ENCODE measurements around the gene HNRNPUL1.
"Not testable (repeated sequence)": the region's sequence is repeated elsewhere in the genome, so short reads cannot be mapped to it uniquely, and the experiment has no call there.

HNRNPUL1 gene

DNA sequence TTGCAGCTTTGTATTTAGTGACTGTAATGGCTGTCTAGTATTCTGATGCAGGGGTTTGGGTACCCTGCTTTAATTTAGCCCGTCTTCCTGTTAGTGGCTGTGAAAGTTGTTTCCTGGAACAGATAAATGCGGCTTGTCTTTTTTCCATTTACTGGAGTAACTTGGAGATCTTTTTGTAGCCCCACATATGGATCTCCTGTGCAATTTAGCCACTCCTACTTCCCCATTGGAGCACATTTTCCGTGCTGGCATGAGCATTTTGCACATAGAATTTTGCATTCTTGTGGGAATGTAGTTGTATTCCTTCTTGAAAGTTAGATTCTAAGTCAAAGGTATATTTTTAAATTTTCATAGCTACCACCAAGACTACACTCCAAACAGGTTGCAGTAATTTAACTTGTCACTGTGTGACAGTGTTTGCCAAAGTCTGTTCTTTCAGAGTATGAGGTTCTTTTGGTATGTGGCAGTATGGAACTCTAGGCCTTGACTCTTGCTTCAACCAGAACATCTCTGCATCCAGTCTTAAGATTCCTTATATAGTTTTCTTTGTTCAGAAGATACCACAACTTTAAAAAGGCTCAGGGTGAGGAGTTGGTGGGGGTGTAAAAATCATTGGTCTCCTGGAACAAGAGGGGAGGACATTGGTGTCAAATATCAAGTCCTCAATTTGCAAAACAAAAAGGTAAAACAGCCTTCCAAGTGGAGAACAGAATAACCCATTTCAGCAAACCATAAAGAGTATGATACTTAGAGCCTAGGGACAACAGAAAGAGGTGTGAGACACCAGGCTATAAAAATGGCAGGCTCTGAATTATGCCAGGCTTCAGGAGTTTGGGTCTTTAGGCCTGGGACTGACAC lies 24.7 kb downstream of the HNRNPUL1 start:
- H3K4me3 ChIP-seq (ENCODE audit: low read depth, low read length) = no peak overlapping the region
- H3K4me2 ChIP-seq (ENCODE audit: low read length) = no peak overlapping the region
- H3K36me3 ChIP-seq (ENCODE audit: control insufficient read depth, insufficient read depth, low read length) = no peaks in the 10 kb centered on the region
- H3K9me3 ChIP-seq (ENCODE audit: control insufficient read depth, low read length) = no peaks in the 10 kb centered on the region
- TF ChIP-seq, protein P1, sequence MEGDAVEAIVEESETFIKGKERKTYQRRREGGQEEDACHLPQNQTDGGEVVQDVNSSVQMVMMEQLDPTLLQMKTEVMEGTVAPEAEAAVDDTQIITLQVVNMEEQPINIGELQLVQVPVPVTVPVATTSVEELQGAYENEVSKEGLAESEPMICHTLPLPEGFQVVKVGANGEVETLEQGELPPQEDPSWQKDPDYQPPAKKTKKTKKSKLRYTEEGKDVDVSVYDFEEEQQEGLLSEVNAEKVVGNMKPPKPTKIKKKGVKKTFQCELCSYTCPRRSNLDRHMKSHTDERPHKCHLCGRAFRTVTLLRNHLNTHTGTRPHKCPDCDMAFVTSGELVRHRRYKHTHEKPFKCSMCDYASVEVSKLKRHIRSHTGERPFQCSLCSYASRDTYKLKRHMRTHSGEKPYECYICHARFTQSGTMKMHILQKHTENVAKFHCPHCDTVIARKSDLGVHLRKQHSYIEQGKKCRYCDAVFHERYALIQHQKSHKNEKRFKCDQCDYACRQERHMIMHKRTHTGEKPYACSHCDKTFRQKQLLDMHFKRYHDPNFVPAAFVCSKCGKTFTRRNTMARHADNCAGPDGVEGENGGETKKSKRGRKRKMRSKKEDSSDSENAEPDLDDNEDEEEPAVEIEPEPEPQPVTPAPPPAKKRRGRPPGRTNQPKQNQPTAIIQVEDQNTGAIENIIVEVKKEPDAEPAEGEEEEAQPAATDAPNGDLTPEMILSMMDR (IDR thresholded peaks at IDR 0.05) = no peak
- no peaks in the 10 kb centered on the region for H3K27me3 ChIP-seq (ENCODE audit: control insufficient read depth, insufficient read depth, low read length)
- H3K79me2 ChIP-seq = peaks cover 37% of the 10 kb centered on the region
- H3K27ac ChIP-seq = no peak overlapping the region
- H2AFZ ChIP-seq = no peak overlapping the region
- no peak overlapping the region for H3K9ac ChIP-seq
- H3K4me1 ChIP-seq = peaks cover 3% of the 10 kb centered on the region

DNA sequence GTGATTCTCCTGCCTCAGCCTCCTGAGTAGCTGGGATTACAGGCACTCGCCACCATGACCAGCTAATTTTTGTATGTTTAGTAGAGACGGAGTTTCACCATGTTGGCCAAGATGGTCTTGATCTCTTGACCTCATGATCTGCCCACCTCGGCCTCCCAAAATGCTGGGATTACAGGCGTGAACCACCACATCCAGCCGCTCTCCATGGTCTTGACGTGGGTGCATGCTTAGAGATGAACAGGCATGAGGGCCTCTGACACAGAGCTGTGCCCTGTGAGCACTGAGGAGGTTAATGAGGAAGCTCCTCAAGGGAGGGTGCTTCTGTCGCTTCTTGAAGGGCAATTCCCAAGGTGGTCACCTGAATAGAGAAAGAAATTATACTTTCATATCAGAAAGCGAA lies 25.6 kb downstream of the HNRNPUL1 start:
- not testable (repeated sequence) for H3K9ac ChIP-seq; H3K4me2 ChIP-seq (ENCODE audit: low read length); H3K36me3 ChIP-seq (ENCODE audit: control insufficient read depth, insufficient read depth, low read length)

DNA sequence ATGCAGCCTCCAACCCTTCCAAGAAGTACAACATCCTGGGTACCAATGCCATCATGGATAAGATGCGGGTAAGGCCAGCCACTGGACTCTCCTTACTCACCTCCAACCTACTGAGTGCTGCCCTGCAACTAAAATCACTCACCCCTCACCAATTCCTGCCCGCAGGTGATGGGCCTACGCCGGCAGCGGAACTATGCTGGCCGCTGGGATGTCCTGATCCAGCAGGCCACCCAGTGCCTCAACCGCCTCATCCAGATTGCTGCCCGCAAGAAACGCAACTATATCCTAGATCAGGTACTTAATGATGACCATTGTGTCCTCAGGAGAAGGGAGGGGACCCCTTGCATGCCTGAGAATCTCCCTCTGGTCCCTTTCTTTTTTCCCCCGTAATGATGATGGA lies 30.2 kb downstream of the HNRNPUL1 start:
- H3K79me2 ChIP-seq = peaks cover 37% of the 10 kb centered on the region
- H3K9ac ChIP-seq = no peak overlapping the region
- no peak overlapping the region for H3K4me2 ChIP-seq (ENCODE audit: low read length)
- no peak overlapping the region for H2AFZ ChIP-seq
- no peaks in the 10 kb centered on the region for H3K36me3 ChIP-seq (ENCODE audit: control insufficient read depth, insufficient read depth, low read length)
- H3K4me1 ChIP-seq = peaks cover 25% of the 10 kb centered on the region
- TF ChIP-seq, protein P1 (IDR thresholded peaks at IDR 0.05) = no peak
- no peaks in the 10 kb centered on the region for H3K9me3 ChIP-seq (ENCODE audit: control insufficient read depth, low read length)
- H3K27ac ChIP-seq = no peak overlapping the region
- H3K27me3 ChIP-seq (ENCODE audit: control insufficient read depth, insufficient read depth, low read length) = no peaks in the 10 kb centered on the region
- H3K4me3 ChIP-seq (ENCODE audit: low read depth, low read length) = no peak overlapping the region

More for the DNA sequence above, 25.6 kb downstream of the HNRNPUL1 start:
- H3K4me1 ChIP-seq; H2AFZ ChIP-seq; H3K27ac ChIP-seq; H3K9me3 ChIP-seq (ENCODE audit: control insufficient read depth, low read length); H3K4me3 ChIP-seq (ENCODE audit: low read depth, low read length); H3K27me3 ChIP-seq (ENCODE audit: control insufficient read depth, insufficient read depth, low read length): not testable (repeated sequence)
- H3K79me2 ChIP-seq = peaks cover 41% of the 10 kb centered on the region

DNA sequence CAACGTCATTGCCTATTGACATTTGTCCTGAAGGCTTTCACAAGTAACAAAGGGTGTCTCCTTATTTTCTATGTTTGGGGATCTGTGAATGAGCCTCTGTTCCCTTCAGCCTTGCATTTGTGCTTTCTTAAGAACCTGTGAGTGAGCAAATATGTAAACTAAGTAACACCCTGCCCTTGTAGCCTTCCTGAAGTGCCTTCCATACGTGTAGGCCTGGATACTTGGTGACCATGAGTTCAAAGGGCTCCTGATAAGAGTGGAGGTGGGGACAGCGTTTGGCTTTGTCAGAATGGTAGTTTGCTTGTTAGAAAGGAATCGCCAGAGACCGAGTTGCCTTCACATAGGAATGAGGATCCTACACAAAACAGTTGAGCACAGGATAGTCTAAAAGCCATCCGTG lies 31.3 kb downstream of the HNRNPUL1 start:
- Histone ChIP-seq H3K27me3 (ENCODE audit: control insufficient read depth, insufficient read depth, low read length) (no peaks in the 10 kb centered on the region), H3K4me3 (ENCODE audit: low read depth, low read length) (no peak overlapping the region), H2AFZ (no peak overlapping the region), H3K9ac (no peak overlapping the region), H3K27ac (no peak overlapping the region), H3K4me1 (peaks cover 30% of the 10 kb centered on the region), H3K9me3 (ENCODE audit: control insufficient read depth, low read length) (no peaks in the 10 kb centered on the region), H3K36me3 (ENCODE audit: control insufficient read depth, insufficient read depth, low read length) (no peaks in the 10 kb centered on the region), H3K79me2 (peaks cover 34% of the 10 kb centered on the region), H3K4me2 (ENCODE audit: low read length) (no peak overlapping the region)
- TF ChIP-seq, protein P1 (IDR thresholded peaks at IDR 0.05) = no peak

DNA sequence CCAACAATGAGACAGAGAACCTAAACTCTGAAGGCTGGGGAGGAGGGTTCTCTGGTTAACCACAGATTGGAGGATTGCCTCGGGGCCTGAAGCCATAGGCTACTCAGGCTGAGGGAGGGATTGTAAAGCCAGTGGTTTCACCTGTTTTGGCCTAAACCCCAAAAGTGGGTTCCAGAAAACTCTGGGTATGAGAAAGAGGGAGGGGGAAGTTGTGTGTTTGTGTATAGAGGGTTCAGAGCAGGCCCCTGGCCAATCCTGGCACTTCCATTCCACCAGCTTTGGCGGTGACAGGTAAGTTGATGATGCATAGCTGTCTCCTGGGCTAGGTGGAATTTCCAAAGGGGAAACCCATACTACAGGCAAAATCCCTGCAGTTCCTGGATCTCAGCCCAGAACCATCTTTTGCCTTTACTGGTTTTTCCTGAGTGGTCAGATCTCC lies 32.3 kb downstream of the HNRNPUL1 start:
- H3K9me3 ChIP-seq (ENCODE audit: control insufficient read depth, low read length) = no peaks in the 10 kb centered on the region
- peaks cover 30% of the 10 kb centered on the region for H3K4me1 ChIP-seq
- no peaks in the 10 kb centered on the region for H3K27me3 ChIP-seq (ENCODE audit: control insufficient read depth, insufficient read depth, low read length)
- no peak overlapping the region for H3K4me3 ChIP-seq (ENCODE audit: low read depth, low read length)
- H2AFZ ChIP-seq = no peak overlapping the region
- no peak overlapping the region for H3K9ac ChIP-seq
- H3K79me2 ChIP-seq = peaks cover 27% of the 10 kb centered on the region
- H3K4me2 ChIP-seq (ENCODE audit: low read length) = no peak overlapping the region
- no peak overlapping the region for H3K27ac ChIP-seq
- no peaks in the 10 kb centered on the region for H3K36me3 ChIP-seq (ENCODE audit: control insufficient read depth, insufficient read depth, low read length)
- TF ChIP-seq, protein P1 (IDR thresholded peaks at IDR 0.05) = no peak
